ENCODE results near the gene MYCL. TPM values are rescaled to one million over a fixed set of nuclear protein-coding genes. Genes with fewer than 3 reads are reported as not detected.

The MYCL gene
- total and polyA plus RNA-seq, 2 of the 8 experiments (the other 6 are each of a cell fraction or from before 2014, with no cell fraction given) = 20.3 to 28.8 TPM

DNA sequence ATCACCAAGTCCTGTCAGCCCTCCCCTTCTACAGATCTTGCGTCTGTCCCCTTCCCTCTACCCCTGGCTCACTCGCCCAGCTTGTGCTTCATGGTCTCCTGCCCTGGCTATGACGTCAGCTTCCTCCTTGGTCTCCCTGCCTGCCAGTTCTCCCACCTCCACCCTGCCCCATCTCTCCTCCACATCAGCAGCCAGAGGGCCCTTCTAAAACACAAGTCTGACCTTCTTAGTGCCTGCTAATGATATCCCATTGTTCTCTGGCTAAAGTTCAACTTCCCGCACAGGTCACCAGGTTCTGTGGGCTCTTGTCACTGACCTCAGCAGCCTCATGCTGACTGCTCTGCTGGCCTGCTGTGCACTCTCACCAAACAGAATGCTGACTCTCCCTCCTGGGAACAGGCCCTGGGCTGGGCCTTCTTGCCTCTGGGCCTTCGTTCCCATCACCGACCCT lies 24.7 kb upstream of the MYCL start:
- Histone ChIP-seq H3K56ac (replicated peaks; ENCODE audit: insufficient read length, low read depth, low read length) (no peak overlapping the region), H3K27me3 (replicated peaks in 1 of 4; ENCODE audit: control insufficient read depth in 3 of 4, extremely low read depth in 1 of 4, insufficient read depth in 3 of 4, low read length in 3 of 4) (peaks cover 0 to 5% (median under 1%) of the 10 kb centered on the region in 4 experiments; a peak in 3 of 7 replicates)
- POLR2A ChIA-PET (ENCODE audit: partially characterized antibody) = interaction anchor here (0.9 to 3.7 kb wide), 3 partner anchors 29 to 114 kb away, joined by 3 to 10 read pairs (median 6); partner anchors contain the start of genes CAP1 and MFSD2A
- TF ChIP-seq KDM1A (IDR thresholded peaks at IDR 0.05; ENCODE audit: borderline replicate concordance, low read length) = no peak
- no peak for TF ChIP-seq JUN (IDR thresholded peaks at IDR 0.05; ENCODE audit: low read depth, low read length)
- no peak for TF ChIP-seq JUND (IDR thresholded peaks at IDR 0.05; ENCODE audit: low read length)
- no peak for TF ChIP-seq NANOG (IDR thresholded peaks at IDR 0.05; ENCODE audit: insufficient read depth, low read depth, low read length, poor library complexity, severe bottlenecking)
- no peak for TF ChIP-seq RNF2 (IDR thresholded peaks at IDR 0.05; ENCODE audit: borderline replicate concordance, low read depth, low read length, missing control alignments, poor library complexity, severe bottlenecking)
- no peak for TF ChIP-seq EGR1 (IDR thresholded peaks at IDR 0.05; ENCODE audit: borderline replicate concordance, low read depth, low read length)
- TF ChIP-seq EP300 (IDR thresholded peaks at IDR 0.05; ENCODE audit: borderline replicate concordance in 1 of 2, low read depth in 2 of 2, low read length in 2 of 2) = no peak
- TF ChIP-seq TAF1 (IDR thresholded peaks at IDR 0.05; ENCODE audit: low read depth, low read length) = no peak
- no peak for TF ChIP-seq NRF1 (IDR thresholded peaks at IDR 0.05; ENCODE audit: low read depth, low read length)

More for the DNA sequence above, 24.7 kb upstream of the MYCL start:
- no peak overlapping the region for H3K4me2 ChIP-seq (ENCODE audit: insufficient read depth in 1 of 2, low read depth in 2 of 2, low read length in 2 of 2)
- no peak overlapping the region for H2BK15ac ChIP-seq (ENCODE audit: low read length)
- CTCF ChIA-PET (ENCODE audit: partially characterized antibody) = interaction anchor here (0.6 to 13.5 kb wide), 9 partner anchors 9 to 105 kb away, joined by 3 to 134 read pairs (median 4); no protein-coding TSS in a partner anchor
- no peak overlapping the region for H4K91ac ChIP-seq (replicated peaks; ENCODE audit: insufficient read length, low read length)
- no peak overlapping the region for H3K18ac ChIP-seq (ENCODE audit: extremely low read depth, low read length)
- H3K14ac ChIP-seq (ENCODE audit: insufficient read length) = no peak overlapping the region
- no peak overlapping the region for H4K5ac ChIP-seq (ENCODE audit: insufficient read length, low read depth, low read length)
- peaks cover 7 to 12% (median 9%) of the 10 kb centered on the region in 4 experiments for H3K4me1 ChIP-seq (replicated peaks in 1 of 4; ENCODE audit: control insufficient read depth in 3 of 4, insufficient read depth in 4 of 4, low read length in 3 of 4)
- no peak overlapping the region for H2BK120ac ChIP-seq (replicated peaks; ENCODE audit: low read depth, low read length)
- no peak overlapping the region for H3K9ac ChIP-seq (replicated peaks in 1 of 4; ENCODE audit: extremely low read depth in 1 of 4, low read depth in 3 of 4, low read length in 3 of 4)
- WGBS, 2 experiments (ENCODE audit: extremely low coverage in 1 of 2, insufficient coverage in 1 of 2, insufficient read length in 1 of 2, insufficient replicate concordance in 2 of 2, low coverage in 1 of 2, low lambda C conversion rate in 2 of 2, missing lambda C conversion rate in 1 of 2) = 84% methylated on average over 6 of the region's 6 CpGs; no CpG with 5 or more reads in 1 of the 2 experiments
- H2BK5ac ChIP-seq (ENCODE audit: low read depth, low read length) = 0 out of 2 replicates have a peak overlapping the region, but pooled peaks have one; percentile 39
- 0 out of 2 replicates have a peak overlapping the region, but pooled peaks have one; percentile 19 for H2AFZ ChIP-seq (ENCODE audit: low read length)
- H3K79me1 ChIP-seq (ENCODE audit: low read depth, low read length) = no peaks in the 10 kb centered on the region
- 0 out of 2 replicates have a peak overlapping the region, but pooled peaks have one; percentile 82 for H2AK5ac ChIP-seq (ENCODE audit: low read depth, low read length)
- 0 out of 2 replicates have a peak overlapping the region, but pooled peaks have one; percentile 56 for H2BK20ac ChIP-seq (ENCODE audit: low read length)
- peak overlapping the region; percentile 85; the same call in 1 of the 2 replicates for H2BK12ac ChIP-seq (ENCODE audit: low read depth, low read length)
- FAIRE-seq = no peak
- H4K8ac ChIP-seq (ENCODE audit: extremely low read depth, insufficient read depth, low read length) = 0 out of 2 replicates have a peak overlapping the region, but pooled peaks have one; percentile 12
- H4K20me1 ChIP-seq (replicated peaks in 1 of 2; ENCODE audit: control insufficient read depth in 1 of 2, insufficient read depth in 2 of 2, low read length in 2 of 2) = no peaks in the 10 kb centered on the region
- H3K23ac ChIP-seq (ENCODE audit: insufficient read length) = no peak overlapping the region
- no peaks in the 10 kb centered on the region for H3K23me2 ChIP-seq (ENCODE audit: low read depth, low read length)
- H3K9me3 ChIP-seq (ENCODE audit: insufficient read depth in 2 of 2, low read depth in 1 of 2, low read length in 1 of 2) = no peaks in the 10 kb centered on the region
- no peak overlapping the region for H3K4me3 ChIP-seq (ENCODE audit: extremely low read depth in 1 of 4, insufficient read depth in 2 of 4, low read depth in 3 of 4, low read length in 4 of 4)
- H3K4ac ChIP-seq (replicated peaks; ENCODE audit: insufficient read length, low read depth, low read length) = no peak overlapping the region
- no peaks in the 10 kb centered on the region for H3K36me3 ChIP-seq (ENCODE audit: control insufficient read depth in 2 of 4, insufficient read depth in 4 of 4, low read length in 3 of 4)
- no peak overlapping the region for H3K27ac ChIP-seq (ENCODE audit: low read depth, low read length)
- no peaks in the 10 kb centered on the region for H3K79me2 ChIP-seq (ENCODE audit: control insufficient read depth in 1 of 2, insufficient read depth in 2 of 2, low read length in 2 of 2)
- no peak for DNase-seq (ENCODE audit: low read depth in 1 of 2, low spot score in 2 of 2)

Measured in H1 (cell line).